OCI-LY7 (cell line): Measurements from ENCODE around the gene KCNMA1. TPM values are rescaled to one million over a fixed set of nuclear protein-coding genes. Genes with fewer than 3 reads are reported as not detected.

Source experiments
- BruUV-seq: library from RNA; stranded (reverse); fragments of 400-500 nt; replicated peaks from 2 replicates; lab custom pipeline; 2021; lab: Mats Ljungman, UMichigan
- CTCF ChIA-PET: fragments of 300-600 bp; sonication (Branson Sonifier 250); formaldehyde crosslinking; loops from one replicate; lab custom pipeline; 2022; ENCODE audit warnings: antibody characterized with exemption; ENCODE audit not compliant: unreplicated experiment; lab: Charles Lee
- POLR2A ChIA-PET: fragments of 300-600 bp; sonication (Branson Sonifier 250); formaldehyde crosslinking; loops from one replicate; lab custom pipeline; 2022; ENCODE audit warnings: antibody characterized with exemption; lab: Charles Lee
- DNase-seq: peaks from one replicate; pipeline ENCODE4 v3.0.0-alpha.2; 2015; ENCODE audit warnings: low spot score
- H2AFZ ChIP-seq: fragments of 200-600 bp; sonication (generic), shearing (Covaris generic); 2 replicates; pipeline ENCODE4 v1.6.1; 2014; ENCODE audit warnings: mild to moderate bottlenecking, antibody characterized with exemption, low read length, moderate library complexity
- H3K27ac ChIP-seq: fragments of 200-600 bp; sonication (generic); 2 replicates; pipeline ENCODE4 v1.5.1; 2014; ENCODE audit warnings: mixed run types, low read depth, mild to moderate bottlenecking, moderate library complexity, low read length, inconsistent platforms; ENCODE audit not compliant: poor library complexity, severe bottlenecking
- H3K36me3 ChIP-seq: fragments of 200-600 bp; sonication (generic); 2 replicates; pipeline ENCODE4 v1.6.1; 2014; ENCODE audit warnings: mild to moderate bottlenecking, antibody characterized with exemption, low read length, moderate library complexity, mixed read lengths; ENCODE audit not compliant: insufficient read depth
- H3K4me1 ChIP-seq: fragments of 200-600 bp; sonication (generic); 2 replicates; pipeline ENCODE4 v1.5.1; 2014; ENCODE audit warnings: mild to moderate bottlenecking, low read length; ENCODE audit not compliant: insufficient read depth, poor library complexity, severe bottlenecking
- H3K4me2 ChIP-seq: fragments of 200-600 bp; sonication (generic); 2 replicates; pipeline ENCODE4 v1.6.1; 2014; ENCODE audit warnings: mild to moderate bottlenecking, low read length
- H3K4me3 ChIP-seq: fragments of 200-600 bp; sonication (generic); 2 replicates; pipeline ENCODE4 v1.5.1; 2014; ENCODE audit warnings: mild to moderate bottlenecking, low read depth, low read length; ENCODE audit not compliant: poor library complexity, severe bottlenecking
- H3K79me2 ChIP-seq: fragments of 200-600 bp; sonication (generic); 2 replicates; pipeline ENCODE4 v1.6.1; 2016; ENCODE audit warnings: low read depth, mild to moderate bottlenecking, low read length, moderate library complexity, mixed read lengths; ENCODE audit not compliant: insufficient read depth
- H3K9me2 ChIP-seq: fragments of 200-600 bp; sonication (generic); 2 replicates; pipeline ENCODE4 v1.6.1; 2016; ENCODE audit warnings: mild to moderate bottlenecking, low read length, mixed read lengths; ENCODE audit not compliant: insufficient read depth
- H3K9me3 ChIP-seq: fragments of 200-600 bp; sonication (generic); 2 replicates; pipeline ENCODE4 v1.6.1; 2014; ENCODE audit warnings: mild to moderate bottlenecking, mixed run types, low read length, mixed read lengths
- H4K20me1 ChIP-seq: fragments of 200-600 bp; sonication (generic); 2 replicates; pipeline ENCODE4 v1.6.1; 2014; ENCODE audit warnings: mild to moderate bottlenecking, antibody characterized with exemption, low read length, moderate library complexity, mixed read lengths; ENCODE audit not compliant: insufficient read depth
- CTCF ChIP-seq: fragments of 200-600 bp; sonication (generic); conservative IDR thresholded peaks from 2 replicates; pipeline ENCODE4 v1.5.1; 2014; ENCODE audit warnings: mild to moderate bottlenecking, antibody characterized with exemption, low read length, moderate library complexity, mixed read lengths
- EZH2phosphoT487 ChIP-seq: fragments of 200-600 bp; sonication (generic); IDR thresholded peaks from 2 replicates; pipeline ENCODE4 v1.6.1; 2018; ENCODE audit warnings: low read depth, borderline replicate concordance, mild to moderate bottlenecking, mixed run types, antibody characterized with exemption, low read length, moderate library complexity, mixed read lengths
- intact Hi-C: fragments of 100-400 bp; cut with micrococcal nuclease; formaldehyde crosslinking; loops from one replicate; pipeline ENCODE4 v1.10.0; 2022; ENCODE audit not compliant: unreplicated experiment
- total RNA-seq, 2 experiments: library from RNA; depleted of rRNA in 1 of 2; stranded (reverse); fragments of >200 nt in 1 of 2; shearing (Covaris generic) in 1 of 2; gene quantifications; 2 replicates each; pipeline ENCODE4 v1.2.3, GENCODE V29; 2014 to 2022

KCNMA1 gene
- total RNA-seq, 2 experiments from 2014 or later, result not detected

DNA sequence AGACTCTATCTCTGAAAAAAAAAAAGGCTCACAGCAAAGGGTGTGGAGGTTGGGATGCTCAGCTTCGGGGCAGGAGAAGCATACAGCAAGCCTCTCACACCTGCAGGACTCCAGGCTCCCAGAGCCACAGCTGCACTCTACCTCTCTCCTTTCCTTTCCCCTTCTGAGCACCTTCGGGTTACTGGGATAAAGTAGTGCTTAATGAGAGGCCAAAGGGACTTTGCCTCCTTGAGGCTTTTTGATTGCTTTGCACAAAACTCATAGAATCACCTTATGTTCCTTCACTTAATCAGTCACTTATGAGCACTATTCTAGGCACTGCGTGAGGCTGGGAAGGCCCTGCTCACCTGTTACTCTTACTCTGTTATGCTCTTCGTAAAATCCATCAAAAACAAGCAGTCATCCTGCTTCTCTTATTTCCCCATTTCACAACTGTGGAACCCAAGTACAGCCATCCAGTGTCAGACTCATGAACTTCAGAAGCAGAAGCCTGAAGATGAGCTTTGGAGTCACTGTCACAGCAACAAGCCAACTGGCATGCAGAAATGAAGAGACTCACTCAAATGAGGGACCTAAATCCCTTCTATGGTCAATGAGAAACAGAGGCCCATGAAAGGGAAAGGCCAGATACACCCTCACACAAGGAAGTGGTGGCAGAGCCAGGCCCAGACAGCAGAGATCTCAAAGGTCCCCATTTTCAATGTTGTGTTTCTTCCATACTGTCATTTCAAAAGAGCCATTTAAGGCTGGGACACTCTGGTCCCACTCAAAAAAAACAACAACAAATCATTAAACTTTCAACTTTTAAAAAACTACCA, 205.4 kb downstream of the KCNMA1 start:
- Histone ChIP-seq H4K20me1 (no peaks in the 10 kb centered on the region), H3K36me3 (no peaks in the 10 kb centered on the region), H3K9me3 (no peaks in the 10 kb centered on the region), H3K4me1 (no peaks in the 10 kb centered on the region), H3K79me2 (no peaks in the 10 kb centered on the region), H3K27ac (no peak overlapping the region), H2AFZ (no peak overlapping the region), H3K4me2 (no peak overlapping the region), H3K9me2 (no peaks in the 10 kb centered on the region), H3K4me3 (no peak overlapping the region)
- BruUV-seq, result no TSS peak
- intact Hi-C loops, result no loop called here
- POLR2A ChIA-PET, result interaction anchor here (0.7 kb wide), 1 partner anchor 202 kb away, joined by 3 read pairs; no protein-coding TSS in a partner anchor
- TF ChIP-seq EZH2phosphoT487 (no peak), CTCF (no peak)
- CTCF ChIA-PET, result no interaction called here
- DNase-seq, result no peak

DNA sequence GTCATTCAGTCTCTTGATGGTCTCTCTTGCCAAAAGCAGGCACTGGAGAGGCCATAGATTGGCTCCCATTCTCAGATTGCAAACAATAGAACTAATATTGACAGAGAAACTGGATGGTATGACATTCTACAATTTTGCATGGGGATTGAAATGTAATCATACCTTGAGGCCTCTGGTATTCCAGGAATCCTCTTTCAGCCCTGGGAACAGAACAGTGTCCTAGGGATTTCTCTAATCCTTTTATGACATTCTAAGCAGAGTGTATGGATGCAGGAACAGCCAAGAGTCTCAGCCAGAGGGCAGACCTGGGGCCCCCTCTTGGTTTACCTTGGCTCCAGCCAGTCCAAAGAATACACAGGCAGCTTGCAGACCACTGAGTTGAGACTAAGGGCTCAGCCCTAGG, 206.4 kb downstream of the KCNMA1 start:
- H3K9me2 ChIP-seq, result no peaks in the 10 kb centered on the region
- TF ChIP-seq EZH2phosphoT487 (no peak), CTCF (no peak)
- no TSS peak for BruUV-seq
- POLR2A ChIA-PET, result no interaction called here
- H3K27ac ChIP-seq, result no peak overlapping the region
- H2AFZ ChIP-seq, result no peak overlapping the region
- no peaks in the 10 kb centered on the region for H3K79me2 ChIP-seq
- no peak overlapping the region for H3K4me3 ChIP-seq
- no peaks in the 10 kb centered on the region for H3K9me3 ChIP-seq
- no peak overlapping the region for H3K4me2 ChIP-seq
- intact Hi-C loops, result no loop called here
- DNase-seq, result no peak
- CTCF ChIA-PET, result no interaction called here
- H3K36me3 ChIP-seq, result no peaks in the 10 kb centered on the region
- no peaks in the 10 kb centered on the region for H3K4me1 ChIP-seq
- no peaks in the 10 kb centered on the region for H4K20me1 ChIP-seq

- Histone ChIP-seq H3K9me3 (no peaks in the 10 kb centered on the region), H2AFZ (no peak overlapping the region)
These were observed 207.1 kb downstream of the KCNMA1 start for GRCh38 chr10:77430530-77430929.

More at GRCh38 chr10:77430530-77430929, 207.1 kb downstream of the KCNMA1 start:
- Histone ChIP-seq H3K36me3 (no peaks in the 10 kb centered on the region), H3K4me3 (no peak overlapping the region), H3K4me2 (no peak overlapping the region), H3K27ac (no peak overlapping the region), H3K4me1 (no peaks in the 10 kb centered on the region), H4K20me1 (no peaks in the 10 kb centered on the region), H3K9me2 (no peaks in the 10 kb centered on the region), H3K79me2 (no peaks in the 10 kb centered on the region)
- ChIA-PET POLR2A (no interaction called here), CTCF (no interaction called here)
- TF ChIP-seq EZH2phosphoT487, result no peak
- TF ChIP-seq CTCF, result no peak
- no peak for DNase-seq
- intact Hi-C loops, result no loop called here
- BruUV-seq, result no TSS peak
